HT1080 (cell line): ENCODE results near the gene ANKRD11. TPM values are rescaled to one million over a fixed set of nuclear protein-coding genes. Genes with fewer than 3 reads are reported as not detected.
"Not testable (repeated sequence)": the region's sequence is repeated elsewhere in the genome, so short reads cannot be mapped to it uniquely, and the experiment has no call there.

Source experiments
- DNase-seq: peaks from one replicate; pipeline ENCODE4 v3.0.0-alpha.2; 2015; ENCODE audit warnings: low read depth
- total RNA-seq: library from RNA; depleted of rRNA; stranded (reverse); fragments of >200 nt; shearing (Covaris generic); gene quantifications from 2 replicates; pipeline ENCODE4 v1.2.3, GENCODE V29; 2014

ANKRD11 gene
- total RNA-seq, 1 experiment from 2014 or later: 79.1 TPM

GRCh38 chr16:89248196-89248982, 242.0 kb downstream of the ANKRD11 start:
- DNase-seq: no peak

- not testable (repeated sequence) for DNase-seq
These were observed 242.7 kb downstream of the ANKRD11 start for GRCh38 chr16:89247734-89248075.

- no peak for DNase-seq
These were observed 243.2 kb downstream of the ANKRD11 start for GRCh38 chr16:89246903-89247733.

GRCh38 chr16:89246383-89246902, 243.9 kb downstream of the ANKRD11 start:
- no peak for DNase-seq

- no peak for DNase-seq
These were observed 245.6 kb downstream of the ANKRD11 start for GRCh38 chr16:89244754-89245153.

GRCh38 chr16:89244264-89244663, 246.1 kb downstream of the ANKRD11 start:
- not testable (repeated sequence) for DNase-seq

GRCh38 chr16:89243664-89244063, 246.7 kb downstream of the ANKRD11 start:
- DNase-seq: no peak

- DNase-seq: no peak
These were observed 247.6 kb downstream of the ANKRD11 start for GRCh38 chr16:89242795-89243200.

- peak; percentile 71 for DNase-seq
These were observed 249.0 kb downstream of the ANKRD11 start for GRCh38 chr16:89241187-89242007.

- no peak for DNase-seq
These were observed 252.6 kb downstream of the ANKRD11 start for GRCh38 chr16:89237733-89238132.

GRCh38 chr16:89233678-89234490, 256.5 kb downstream of the ANKRD11 start:
- no peak for DNase-seq

- DNase-seq: no peak
These were observed 258.3 kb downstream of the ANKRD11 start for GRCh38 chr16:89232107-89232506.

- DNase-seq: no peak
These were observed 260.1 kb downstream of the ANKRD11 start for GRCh38 chr16:89230255-89230654.

GRCh38 chr16:89224665-89225064, 265.7 kb downstream of the ANKRD11 start:
- no peak for DNase-seq

GRCh38 chr16:89222931-89223330, 267.4 kb downstream of the ANKRD11 start:
- DNase-seq: no peak

GRCh38 chr16:89221604-89222003, 268.8 kb downstream of the ANKRD11 start:
- no peak for DNase-seq

GRCh38 chr16:89219365-89219764, 271.0 kb downstream of the ANKRD11 start:
- DNase-seq: no peak
